Left lung (tissue), 10 donors: ENCODE results near the gene FNDC3A. TPM values are rescaled to one million over a fixed set of nuclear protein-coding genes. Genes with fewer than 3 reads are reported as not detected.

Experiments used
- ATAC-seq: fragments of 200-7000 bp; cut with Tn5 transposase; one replicate; pipeline ENCODE4 v1.9.1; 2020; ENCODE audit warnings: moderate library complexity
- DNase-seq, 4 donors: peaks; one replicate each; pipeline ENCODE4 v3.0.0-alpha.2; 2013 to 2020
- H3K27ac ChIP-seq, 2 donors: fragments of 200-600 bp; sonication (generic) in 1 of 2; one replicate each; pipeline versions ENCODE4 v1.5.0 to v1.8.0; 2020 to 2021
- H3K27me3 ChIP-seq, 2 donors: fragments of 200-600 bp; sonication (generic) in 1 of 2; one replicate each; pipeline versions ENCODE4 v1.5.0 to v1.8.0; 2020 to 2021
- H3K36me3 ChIP-seq, 2 donors: fragments of 200-600 bp; sonication (generic) in 1 of 2; one replicate each; pipeline versions ENCODE4 v1.5.0 to v1.8.0; 2020 to 2021
- H3K4me1 ChIP-seq, 2 donors: fragments of 200-600 bp; one replicate each; pipeline ENCODE4 v1.8.0; 2021
- H3K4me3 ChIP-seq, 2 donors: fragments of 200-600 bp; sonication (generic) in 1 of 2; one replicate each; pipeline versions ENCODE4 v1.5.0 to v1.8.0; 2020 to 2021; ENCODE audit warnings: mild to moderate bottlenecking in 1 of 2
- H3K9me3 ChIP-seq, 2 donors: fragments of 200-600 bp; sonication (generic) in 1 of 2; one replicate each; pipeline versions ENCODE4 v1.5.0 to v1.8.0; 2020 to 2021
- CTCF ChIP-seq, 2 donors: fragments of 200-600 bp; sonication (generic) in 1 of 2; IDR thresholded peaks; one replicate each; pipeline versions ENCODE4 v1.5.0 to v1.8.0; 2021; ENCODE audit warnings: antibody characterized with exemption in 2 of 2
- intact Hi-C, 2 donors: fragments of 100-400 bp; cut with DNase I; formaldehyde crosslinking; loops; one replicate each; pipeline versions ENCODE4 v1.11.2 to v1.14.2; 2022
- polyA plus RNA-seq, 6 donors: library from polyadenylated mRNA; unstranded; fragments of 120-200 nt; gene quantifications; one replicate each; pipeline ENCODE4 v1.2.1, GENCODE V29; 2013; ENCODE audit not compliant: insufficient read length in 6 of 6
- total RNA-seq, 2 donors: library from RNA; stranded (reverse); fragmentation: NEBNext Ultra II Directional; extraction: Animal tissue kit (Norgen Biotek cat#: 25700); gene quantifications; one replicate each; pipeline ENCODE4 v1.2.1, GENCODE V29; 2021
- donor health status: DM: no; HTN: yes; CAD: no.
- donor health status: DM: no; HTN: no; CAD: no.

Gene FNDC3A
- total and polyA plus RNA-seq, 8 donors, result 55.5 to 80.5 (median 69.8) TPM

GRCh38 chr13:49248622-49249002, 272.9 kb downstream of the FNDC3A start:
- peak overlapping the region; percentile 93 to 97 for H3K27ac ChIP-seq
- H3K36me3 ChIP-seq, result no peaks in the 10 kb centered on the region
- ATAC-seq (peak; percentile 29), DNase-seq (no peak)
- no peaks in the 10 kb centered on the region for H3K9me3 ChIP-seq
- no peak for TF ChIP-seq CTCF (IDR thresholded peaks at IDR 0.05)
- H3K27me3 ChIP-seq, result no peaks in the 10 kb centered on the region
- H3K4me1 ChIP-seq, result peaks cover 5 to 55% of the 10 kb centered on the region in 2 donors
- intact Hi-C loops, result no loop called here
- peak overlapping the region; percentile 79 to 81 for H3K4me3 ChIP-seq

GRCh38 chr13:49251326-49251725, 275.6 kb downstream of the FNDC3A start:
- ATAC-seq (no peak), DNase-seq (no peak)
- TF ChIP-seq CTCF (IDR thresholded peaks at IDR 0.05), result no peak
- Histone ChIP-seq H3K4me3 (no peak overlapping the region), H3K9me3 (no peaks in the 10 kb centered on the region), H3K27me3 (no peaks in the 10 kb centered on the region), H3K36me3 (peaks cover 0 to 18% of the 10 kb centered on the region in 2 donors), H3K4me1 (peaks cover 5 to 59% of the 10 kb centered on the region in 2 donors), H3K27ac (no peak overlapping the region)
- intact Hi-C loops, result no loop called here

GRCh38 chr13:49253310-49253709, 277.6 kb downstream of the FNDC3A start:
- H3K27me3 ChIP-seq, result no peaks in the 10 kb centered on the region
- DNase-seq (no peak), ATAC-seq (no peak)
- H3K4me3 ChIP-seq, result no peak overlapping the region
- H3K9me3 ChIP-seq, result no peaks in the 10 kb centered on the region
- H3K27ac ChIP-seq, result no peak overlapping the region
- peaks cover 5 to 61% of the 10 kb centered on the region in 2 donors for H3K4me1 ChIP-seq
- intact Hi-C loops, result no loop called here
- H3K36me3 ChIP-seq, result peaks cover 0 to 26% of the 10 kb centered on the region in 2 donors
- TF ChIP-seq CTCF (IDR thresholded peaks at IDR 0.05), result no peak

GRCh38 chr13:49254007-49254406, 278.3 kb downstream of the FNDC3A start:
- intact Hi-C loops, result no loop called here
- Histone ChIP-seq H3K4me3 (no peak overlapping the region), H3K4me1 (peaks cover 2 to 56% of the 10 kb centered on the region in 2 donors), H3K9me3 (no peaks in the 10 kb centered on the region), H3K27me3 (no peaks in the 10 kb centered on the region), H3K27ac (no peak overlapping the region), H3K36me3 (peaks cover 0 to 26% of the 10 kb centered on the region in 2 donors)
- ATAC-seq, result no peak
- DNase-seq, result no peak
- no peak for TF ChIP-seq CTCF (IDR thresholded peaks at IDR 0.05)

GRCh38 chr13:49256841-49257240, 281.1 kb downstream of the FNDC3A start:
- no peak for TF ChIP-seq CTCF (IDR thresholded peaks at IDR 0.05)
- Histone ChIP-seq H3K9me3 (no peaks in the 10 kb centered on the region), H3K4me1 (peaks cover 0 to 32% of the 10 kb centered on the region in 2 donors), H3K4me3 (no peak overlapping the region), H3K27me3 (no peaks in the 10 kb centered on the region), H3K27ac (no peak overlapping the region), H3K36me3 (peaks cover 0 to 52% of the 10 kb centered on the region in 2 donors)
- intact Hi-C loops, result no loop called here
- ATAC-seq (no peak), DNase-seq (no peak)
